Activated naive CD4-positive, alpha-beta T cell treated with Interleukin-2 at 50 U/mL for 16 hours (primary cell): ENCODE results near the gene CUTC.

Experiments
- DNase-seq: peaks from one replicate; pipeline ENCODE4 v3.0.0-alpha.2; 2020

CUTC gene

GRCh38 chr10:99784727-99785441, 52.9 kb downstream of the CUTC start:
- DNase-seq: no peak

- DNase-seq: no peak
Observed at GRCh38 chr10:99785646-99786045, 53.6 kb downstream of the CUTC start.

- no peak for DNase-seq
Observed at GRCh38 chr10:99787311-99787710, 55.3 kb downstream of the CUTC start.

- no peak for DNase-seq
Observed at GRCh38 chr10:99787782-99788445, 55.9 kb downstream of the CUTC start.

GRCh38 chr10:99788598-99789256, 56.7 kb downstream of the CUTC start:
- no peak for DNase-seq

GRCh38 chr10:99791831-99792230, 59.8 kb downstream of the CUTC start:
- no peak for DNase-seq

GRCh38 chr10:99793819-99794218, 61.8 kb downstream of the CUTC start:
- DNase-seq: no peak

GRCh38 chr10:99796928-99797327, 64.9 kb downstream of the CUTC start:
- DNase-seq: no peak

- DNase-seq: no peak
Observed at GRCh38 chr10:99798031-99798430, 66.0 kb downstream of the CUTC start.

- no peak for DNase-seq
Observed at GRCh38 chr10:99798920-99799319, 66.9 kb downstream of the CUTC start.

GRCh38 chr10:99799613-99800012, 67.6 kb downstream of the CUTC start:
- no peak for DNase-seq

GRCh38 chr10:99804471-99804870, 72.4 kb downstream of the CUTC start:
- DNase-seq: no peak

GRCh38 chr10:99805190-99805589, 73.2 kb downstream of the CUTC start:
- no peak for DNase-seq
